Osteoblast (primary cell): ENCODE results near the gene TBCD. TPM values are rescaled to one million over a fixed set of nuclear protein-coding genes. Genes with fewer than 3 reads are reported as not detected.

Experiments used
- DNase-seq: peaks from one replicate; pipeline ENCODE4 v3.0.0; 2011; ENCODE audit warnings: low spot score, mixed read lengths; ENCODE audit not compliant: insufficient read length; ENCODE audit errors: missing footprints
- H2AFZ ChIP-seq: 2 replicates; pipeline ENCODE4 v1.6.0; 2011; ENCODE audit warnings: mild to moderate bottlenecking, low read length
- H3K27ac ChIP-seq: 2 replicates; pipeline ENCODE4 v1.5.1; 2011; ENCODE audit warnings: mild to moderate bottlenecking, low read depth, low read length, moderate library complexity
- H3K27me3 ChIP-seq: 2 replicates; pipeline ENCODE4 v1.6.0; 2012; ENCODE audit warnings: mild to moderate bottlenecking, control low read depth, inconsistent platforms, low read length, moderate library complexity; ENCODE audit not compliant: insufficient read depth
- H3K36me3 ChIP-seq: 2 replicates; pipeline ENCODE4 v1.5.1; 2011; ENCODE audit warnings: mild to moderate bottlenecking, low read length, control low read depth, moderate library complexity; ENCODE audit not compliant: insufficient read depth
- H3K4me1 ChIP-seq: 2 replicates; pipeline ENCODE4 v1.5.1; 2011; ENCODE audit warnings: mild to moderate bottlenecking, low read length, control low read depth, moderate library complexity; ENCODE audit not compliant: insufficient read depth
- H3K4me2 ChIP-seq: 2 replicates; pipeline ENCODE4 v1.6.0; 2011; ENCODE audit warnings: mild to moderate bottlenecking, low read length; ENCODE audit not compliant: insufficient read depth
- H3K4me3 ChIP-seq: fragments of 200-600 bp; sonication (generic); 3 replicates; pipeline ENCODE4 v1.5.1; 2012; ENCODE audit warnings: mild to moderate bottlenecking, low read length, inconsistent platforms; ENCODE audit not compliant: insufficient read depth
- H3K79me2 ChIP-seq: 2 replicates; pipeline ENCODE4 v1.6.0; 2012; ENCODE audit warnings: mild to moderate bottlenecking, low read length, control low read depth, inconsistent platforms; ENCODE audit not compliant: insufficient read depth
- H3K9me3 ChIP-seq: 2 replicates; pipeline ENCODE4 v1.5.1; 2011; ENCODE audit warnings: low read depth, low read length, control low read depth
- H4K20me1 ChIP-seq: 2 replicates; pipeline ENCODE4 v1.6.0; 2012; ENCODE audit warnings: mild to moderate bottlenecking, low read length, control low read depth; ENCODE audit not compliant: insufficient read depth
- CTCF ChIP-seq: IDR thresholded peaks from 2 replicates; pipeline ENCODE4 v1.5.1; 2011; ENCODE audit warnings: mild to moderate bottlenecking, low read depth, low read length, moderate library complexity; ENCODE audit errors: extremely low read depth
- total RNA-seq: library from RNA; depleted of rRNA; stranded (reverse); fragments of >200 nt; gene quantifications from 2 replicates; pipeline ENCODE4 v1.2.3, GENCODE V29; 2012

TBCD gene
- total RNA-seq, 1 donor: 29.0 TPM

- TF ChIP-seq CTCF: no peak
- H2AFZ ChIP-seq: no peak overlapping the region
- H3K36me3 ChIP-seq: no peaks in the 10 kb centered on the region
- no peaks in the 10 kb centered on the region for H3K27me3 ChIP-seq
- peaks cover 28% of the 10 kb centered on the region for H3K79me2 ChIP-seq
- H4K20me1 ChIP-seq: peaks cover 3% of the 10 kb centered on the region
- no peak for DNase-seq
- H3K4me2 ChIP-seq: no peak overlapping the region
- H3K9me3 ChIP-seq: no peaks in the 10 kb centered on the region
- no peak overlapping the region for H3K27ac ChIP-seq
- peaks cover 11% of the 10 kb centered on the region for H3K4me1 ChIP-seq
- no peak overlapping the region for H3K4me3 ChIP-seq
Observed at GRCh38 chr17:82881324-82881823, 129.5 kb downstream of the TBCD start.

GRCh38 chr17:82881900-82882714 lies 130.2 kb downstream of the TBCD start:
- H2AFZ ChIP-seq: no peak overlapping the region
- DNase-seq: no peak
- H3K79me2 ChIP-seq: peaks cover 28% of the 10 kb centered on the region
- no peaks in the 10 kb centered on the region for H3K27me3 ChIP-seq
- no peak overlapping the region for H3K27ac ChIP-seq
- no peak overlapping the region for H3K4me2 ChIP-seq
- H3K9me3 ChIP-seq: no peaks in the 10 kb centered on the region
- no peaks in the 10 kb centered on the region for H3K36me3 ChIP-seq
- no peak for TF ChIP-seq CTCF
- H3K4me3 ChIP-seq: no peak overlapping the region
- peaks cover 6% of the 10 kb centered on the region for H3K4me1 ChIP-seq
- peaks cover 3% of the 10 kb centered on the region for H4K20me1 ChIP-seq

- no peak for DNase-seq
- no peak for TF ChIP-seq CTCF
- H3K79me2 ChIP-seq: peaks cover 28% of the 10 kb centered on the region
- peaks cover 6% of the 10 kb centered on the region for H3K4me1 ChIP-seq
- no peaks in the 10 kb centered on the region for H3K9me3 ChIP-seq
- H3K4me2 ChIP-seq: no peak overlapping the region
- no peak overlapping the region for H2AFZ ChIP-seq
- no peak overlapping the region for H3K4me3 ChIP-seq
- H3K36me3 ChIP-seq: no peaks in the 10 kb centered on the region
- no peaks in the 10 kb centered on the region for H3K27me3 ChIP-seq
- no peak overlapping the region for H3K27ac ChIP-seq
- peaks cover 3% of the 10 kb centered on the region for H4K20me1 ChIP-seq
Observed at GRCh38 chr17:82882715-82883418, 131.0 kb downstream of the TBCD start.
